ENCODE measurements around the gene SUPT16H. TPM values are rescaled to one million over a fixed set of nuclear protein-coding genes. Genes with fewer than 3 reads are reported as not detected.

Gene SUPT16H
- total and polyA plus RNA-seq, 10 of the 15 experiments (the other 5 are each of a cell fraction or from before 2014, with no cell fraction given), result 90.7 to 201 (median 121) TPM

GRCh38 chr14:21383848-21384493 is at the start of gene SUPT16H (continued):
- TF ChIP-seq, protein P1, sequence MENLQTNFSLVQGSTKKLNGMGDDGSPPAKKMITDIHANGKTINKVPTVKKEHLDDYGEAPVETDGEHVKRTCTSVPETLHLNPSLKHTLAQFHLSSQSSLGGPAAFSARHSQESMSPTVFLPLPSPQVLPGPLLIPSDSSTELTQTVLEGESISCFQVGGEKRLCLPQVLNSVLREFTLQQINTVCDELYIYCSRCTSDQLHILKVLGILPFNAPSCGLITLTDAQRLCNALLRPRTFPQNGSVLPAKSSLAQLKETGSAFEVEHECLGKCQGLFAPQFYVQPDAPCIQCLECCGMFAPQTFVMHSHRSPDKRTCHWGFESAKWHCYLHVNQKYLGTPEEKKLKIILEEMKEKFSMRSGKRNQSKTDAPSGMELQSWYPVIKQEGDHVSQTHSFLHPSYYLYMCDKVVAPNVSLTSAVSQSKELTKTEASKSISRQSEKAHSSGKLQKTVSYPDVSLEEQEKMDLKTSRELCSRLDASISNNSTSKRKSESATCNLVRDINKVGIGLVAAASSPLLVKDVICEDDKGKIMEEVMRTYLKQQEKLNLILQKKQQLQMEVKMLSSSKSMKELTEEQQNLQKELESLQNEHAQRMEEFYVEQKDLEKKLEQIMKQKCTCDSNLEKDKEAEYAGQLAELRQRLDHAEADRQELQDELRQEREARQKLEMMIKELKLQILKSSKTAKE (IDR thresholded peaks at IDR 0.05; ENCODE audit: low read depth, poor library complexity, severe bottlenecking), result no peak
- no peak for TF ChIP-seq EP300 (IDR thresholded peaks at IDR 0.05; ENCODE audit: borderline replicate concordance in 1 of 2, control insufficient read depth in 1 of 2, low read depth in 2 of 2, low read length in 2 of 2)
- no peak for TF ChIP-seq SPI1 (IDR thresholded peaks at IDR 0.05; ENCODE audit: borderline replicate concordance, insufficient read depth, low read depth, low read length)
- no peak for TF ChIP-seq WRNIP1 (IDR thresholded peaks at IDR 0.05; ENCODE audit: borderline replicate concordance, low read depth, low read length)
- TF ChIP-seq, protein P2, sequence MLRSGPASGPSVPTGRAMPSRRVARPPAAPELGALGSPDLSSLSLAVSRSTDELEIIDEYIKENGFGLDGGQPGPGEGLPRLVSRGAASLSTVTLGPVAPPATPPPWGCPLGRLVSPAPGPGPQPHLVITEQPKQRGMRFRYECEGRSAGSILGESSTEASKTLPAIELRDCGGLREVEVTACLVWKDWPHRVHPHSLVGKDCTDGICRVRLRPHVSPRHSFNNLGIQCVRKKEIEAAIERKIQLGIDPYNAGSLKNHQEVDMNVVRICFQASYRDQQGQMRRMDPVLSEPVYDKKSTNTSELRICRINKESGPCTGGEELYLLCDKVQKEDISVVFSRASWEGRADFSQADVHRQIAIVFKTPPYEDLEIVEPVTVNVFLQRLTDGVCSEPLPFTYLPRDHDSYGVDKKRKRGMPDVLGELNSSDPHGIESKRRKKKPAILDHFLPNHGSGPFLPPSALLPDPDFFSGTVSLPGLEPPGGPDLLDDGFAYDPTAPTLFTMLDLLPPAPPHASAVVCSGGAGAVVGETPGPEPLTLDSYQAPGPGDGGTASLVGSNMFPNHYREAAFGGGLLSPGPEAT (IDR thresholded peaks at IDR 0.05; ENCODE audit: low read depth), result peak; percentile 66
- TF ChIP-seq, protein P3, sequence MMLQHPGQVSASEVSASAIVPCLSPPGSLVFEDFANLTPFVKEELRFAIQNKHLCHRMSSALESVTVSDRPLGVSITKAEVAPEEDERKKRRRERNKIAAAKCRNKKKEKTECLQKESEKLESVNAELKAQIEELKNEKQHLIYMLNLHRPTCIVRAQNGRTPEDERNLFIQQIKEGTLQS (IDR thresholded peaks at IDR 0.05; ENCODE audit: borderline replicate concordance, extremely low read depth, low read depth, low read length), result peak; percentile 73; the same call in 1 of the 2 replicates
- peak; percentile 99 for TF ChIP-seq GABPA (IDR thresholded peaks at IDR 0.05; ENCODE audit: low read depth)
- peak; percentile 98 for TF ChIP-seq NR2C1 (IDR thresholded peaks at IDR 0.05)
- 0 out of 2 replicates have a peak, but pooled peaks have one; percentile 5 for TF ChIP-seq TCF12 (IDR thresholded peaks at IDR 0.05; ENCODE audit: low read depth, low read length)
- TF ChIP-seq ZNF274 (IDR thresholded peaks at IDR 0.05; ENCODE audit: insufficient read depth, insufficient read length), result no peak
- TF ChIP-seq, protein P4, sequence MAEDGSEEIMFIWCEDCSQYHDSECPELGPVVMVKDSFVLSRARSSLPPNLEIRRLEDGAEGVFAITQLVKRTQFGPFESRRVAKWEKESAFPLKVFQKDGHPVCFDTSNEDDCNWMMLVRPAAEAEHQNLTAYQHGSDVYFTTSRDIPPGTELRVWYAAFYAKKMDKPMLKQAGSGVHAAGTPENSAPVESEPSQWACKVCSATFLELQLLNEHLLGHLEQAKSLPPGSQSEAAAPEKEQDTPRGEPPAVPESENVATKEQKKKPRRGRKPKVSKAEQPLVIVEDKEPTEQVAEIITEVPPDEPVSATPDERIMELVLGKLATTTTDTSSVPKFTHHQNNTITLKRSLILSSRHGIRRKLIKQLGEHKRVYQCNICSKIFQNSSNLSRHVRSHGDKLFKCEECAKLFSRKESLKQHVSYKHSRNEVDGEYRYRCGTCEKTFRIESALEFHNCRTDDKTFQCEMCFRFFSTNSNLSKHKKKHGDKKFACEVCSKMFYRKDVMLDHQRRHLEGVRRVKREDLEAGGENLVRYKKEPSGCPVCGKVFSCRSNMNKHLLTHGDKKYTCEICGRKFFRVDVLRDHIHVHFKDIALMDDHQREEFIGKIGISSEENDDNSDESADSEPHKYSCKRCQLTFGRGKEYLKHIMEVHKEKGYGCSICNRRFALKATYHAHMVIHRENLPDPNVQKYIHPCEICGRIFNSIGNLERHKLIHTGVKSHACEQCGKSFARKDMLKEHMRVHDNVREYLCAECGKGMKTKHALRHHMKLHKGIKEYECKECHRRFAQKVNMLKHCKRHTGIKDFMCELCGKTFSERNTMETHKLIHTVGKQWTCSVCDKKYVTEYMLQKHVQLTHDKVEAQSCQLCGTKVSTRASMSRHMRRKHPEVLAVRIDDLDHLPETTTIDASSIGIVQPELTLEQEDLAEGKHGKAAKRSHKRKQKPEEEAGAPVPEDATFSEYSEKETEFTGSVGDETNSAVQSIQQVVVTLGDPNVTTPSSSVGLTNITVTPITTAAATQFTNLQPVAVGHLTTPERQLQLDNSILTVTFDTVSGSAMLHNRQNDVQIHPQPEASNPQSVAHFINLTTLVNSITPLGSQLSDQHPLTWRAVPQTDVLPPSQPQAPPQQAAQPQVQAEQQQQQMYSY (CRISPR knock-in tag; IDR thresholded peaks at IDR 0.05), result peak; percentile 74; the same call in 1 of the 2 replicates
- TF ChIP-seq BRCA1 (IDR thresholded peaks at IDR 0.05; ENCODE audit: low read depth, low read length), result 0 out of 2 replicates have a peak, but pooled peaks have one; percentile 49
- peak; percentile 70 for TF ChIP-seq E2F4 (IDR thresholded peaks at IDR 0.05; ENCODE audit: low read depth, low read length)
- TF ChIP-seq PAX5 (IDR thresholded peaks at IDR 0.05; ENCODE audit: borderline replicate concordance, low read depth, low read length), result no peak; the same call in 1 of the 2 replicates
- no peak for TF ChIP-seq MTA3 (IDR thresholded peaks at IDR 0.05; ENCODE audit: borderline replicate concordance, low read length)
- TF ChIP-seq NFXL1 (IDR thresholded peaks at IDR 0.05; ENCODE audit: borderline replicate concordance), result no peak
- TF ChIP-seq CBFB (IDR thresholded peaks at IDR 0.05; ENCODE audit: low read depth), result no peak; the same call in 1 of the 2 replicates
- TF ChIP-seq STAT1 (conservative IDR thresholded peaks at IDR 0.05), result no peak; the same call in 1 of the 2 replicates
- peak; percentile 53; the same call in 1 of the 2 replicates for TF ChIP-seq TBL1XR1 (IDR thresholded peaks at IDR 0.05; ENCODE audit: low read depth, low read length)
- peak; percentile 91 for TF ChIP-seq POLR2AphosphoS5 (IDR thresholded peaks at IDR 0.05; ENCODE audit: low read length)
